LNCaP clone FGC (cell line): ENCODE measurements around the gene ANGPTL5.

Experiments used
- DNase-seq: peaks from one replicate; pipeline ENCODE4 v3.0.0-alpha.2; 2011; ENCODE audit warnings: low read depth
- H3K4me3 ChIP-seq: 2 replicates; pipeline ENCODE4 v1.5.1; 2011; ENCODE audit warnings: mild to moderate bottlenecking, low read depth, low read length, control low read depth
- CTCF ChIP-seq: IDR thresholded peaks from 2 replicates; pipeline ENCODE4 v1.5.1; 2012; ENCODE audit warnings: mild to moderate bottlenecking; ENCODE audit not compliant: control insufficient read depth, insufficient read depth; ENCODE audit errors: extremely low read depth

Gene ANGPTL5

GRCh38 chr11:101852260-101852659 is 64.1 kb downstream of the ANGPTL5 start:
- H3K4me3 ChIP-seq = peak overlapping the region; percentile 37; the same call in 1 of the 2 replicates
- DNase-seq = peak; percentile 11
- TF ChIP-seq CTCF = peak; percentile 65

GRCh38 chr11:101848262-101848661 is 68.1 kb downstream of the ANGPTL5 start:
- DNase-seq = peak; percentile 7
- TF ChIP-seq CTCF = peak; percentile 50
- H3K4me3 ChIP-seq = no peak overlapping the region

GRCh38 chr11:101844608-101845007 is 71.7 kb downstream of the ANGPTL5 start:
- no peak overlapping the region for H3K4me3 ChIP-seq
- TF ChIP-seq CTCF = no peak
- no peak for DNase-seq

GRCh38 chr11:101840704-101841103 is 75.6 kb downstream of the ANGPTL5 start:
- H3K4me3 ChIP-seq = no peak overlapping the region
- DNase-seq = no peak
- TF ChIP-seq CTCF = no peak
